ENCODE results near the gene PHAF1. TPM values are rescaled to one million over a fixed set of nuclear protein-coding genes. Genes with fewer than 3 reads are reported as not detected.
A peak's percentile ranks its signal among the peaks of the same experiment; 100 is the strongest.

The PHAF1 gene
- total RNA-seq, 2 experiments from 2014 or later: 7.8 to 8.4 TPM

DNA sequence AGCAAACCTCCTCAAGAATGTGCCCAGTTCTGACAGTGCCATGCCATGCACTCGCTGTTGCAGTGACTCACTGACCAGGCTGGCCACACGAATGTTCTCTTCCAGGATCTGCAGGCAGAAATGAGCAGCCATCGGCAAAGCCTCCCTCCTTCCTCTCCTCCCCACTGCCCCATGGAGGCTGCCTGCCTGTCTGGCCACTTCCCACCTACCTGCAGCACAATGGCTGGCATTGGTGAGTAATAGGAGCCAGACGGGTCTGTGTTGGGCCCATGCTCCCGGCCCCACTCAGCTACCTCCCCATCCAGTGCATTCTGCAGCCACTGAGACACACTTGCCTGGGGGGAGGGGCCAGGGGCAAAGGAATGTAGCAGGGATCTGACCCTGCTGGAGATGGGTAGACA lies 76.8 kb downstream of the PHAF1 start:
- H3K4me3 Mint-ChIP-seq: no peak overlapping the region
- no peak for DNase-seq
- H3K4me1 Mint-ChIP-seq (ENCODE audit: low read depth): peaks cover 14% of the 10 kb centered on the region
- no peaks in the 10 kb centered on the region for H3K36me3 Mint-ChIP-seq (ENCODE audit: low read depth)
- peaks cover 6% of the 10 kb centered on the region for H3K27me3 Mint-ChIP-seq (ENCODE audit: low read depth)
- H3K27ac Mint-ChIP-seq: no peak overlapping the region
- CTCF ChIA-PET: no interaction called here
- H3K9me3 Mint-ChIP-seq: no peaks in the 10 kb centered on the region
- intact Hi-C loops (cut with micrococcal nuclease): no loop called here

DNA sequence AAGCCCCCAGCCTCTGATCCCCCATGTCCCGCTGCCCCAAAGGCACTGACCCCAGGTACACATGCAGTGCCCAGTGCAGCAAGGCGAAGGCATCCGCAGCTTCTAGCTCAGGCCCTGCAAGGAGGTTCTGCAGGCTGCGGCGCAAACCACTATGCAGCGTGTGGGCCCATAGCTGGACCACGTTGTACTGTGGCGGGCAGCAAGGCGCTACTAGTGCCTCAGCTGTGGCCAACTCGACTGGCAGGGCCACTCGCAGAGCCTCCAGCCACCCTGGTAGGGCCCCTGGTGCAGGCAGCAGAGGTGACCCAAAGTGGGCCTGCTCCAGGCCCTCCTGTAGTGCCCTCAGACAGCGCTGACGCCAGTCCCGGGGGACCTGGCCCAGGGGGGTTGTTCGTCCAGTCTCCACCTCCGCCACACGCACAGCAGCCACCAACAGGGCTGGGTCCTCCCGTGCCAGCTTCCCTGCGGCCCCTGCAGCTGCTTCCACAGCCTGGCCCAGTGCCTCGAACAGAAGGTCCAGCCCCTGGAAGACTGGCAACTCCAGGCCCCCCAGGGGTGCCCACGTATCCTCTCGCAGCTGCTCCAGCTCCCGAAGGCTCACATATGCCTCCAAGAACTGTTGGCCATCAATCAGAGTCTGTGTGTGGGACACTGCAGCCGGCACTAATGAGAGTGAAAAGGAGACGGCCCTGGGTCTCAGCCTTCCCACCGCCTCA lies 77.6 kb downstream of the PHAF1 start:
- Mint-ChIP-seq H3K9me3 (no peaks in the 10 kb centered on the region), H3K36me3 (ENCODE audit: low read depth) (no peaks in the 10 kb centered on the region), H3K4me3 (no peak overlapping the region), H3K27me3 (ENCODE audit: low read depth) (peaks cover 6% of the 10 kb centered on the region), H3K4me1 (ENCODE audit: low read depth) (peaks cover 14% of the 10 kb centered on the region), H3K27ac (no peak overlapping the region)
- DNase-seq: no peak
- CTCF ChIA-PET: interaction anchor here (0.8 kb wide), 1 partner anchor 33 kb away, joined by 3 read pairs; no protein-coding TSS in a partner anchor
- intact Hi-C loops (cut with micrococcal nuclease): no loop called here

DNA sequence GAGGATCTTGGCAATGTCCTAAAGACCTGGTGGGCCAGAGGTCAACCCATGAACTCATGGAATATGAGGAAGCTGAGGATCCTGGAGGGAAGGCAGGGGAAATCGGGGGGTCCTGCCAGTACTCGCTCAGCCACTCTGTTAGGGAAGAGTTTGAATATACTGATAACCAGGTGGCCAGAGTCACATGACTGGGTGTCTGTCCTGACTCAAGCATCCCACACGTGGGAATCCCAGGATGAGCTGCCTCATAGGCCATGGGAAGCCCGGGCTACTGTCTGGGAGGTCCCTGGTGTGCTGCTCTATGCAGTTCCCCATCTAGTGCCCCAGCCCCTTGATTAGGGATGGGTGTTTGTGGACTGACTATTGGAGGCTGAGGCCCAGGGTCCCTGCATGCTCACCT lies 78.6 kb downstream of the PHAF1 start:
- CTCF ChIA-PET: interaction anchor here (1.6 kb wide), 1 partner anchor 170 kb away, joined by 4 read pairs; no protein-coding TSS in a partner anchor
- peaks cover 6% of the 10 kb centered on the region for H3K27me3 Mint-ChIP-seq (ENCODE audit: low read depth)
- H3K9me3 Mint-ChIP-seq: no peaks in the 10 kb centered on the region
- peaks cover 4% of the 10 kb centered on the region for H3K36me3 Mint-ChIP-seq (ENCODE audit: low read depth)
- no peak overlapping the region for H3K27ac Mint-ChIP-seq
- DNase-seq: no peak
- intact Hi-C loops (cut with micrococcal nuclease): no loop called here
- no peak overlapping the region for H3K4me3 Mint-ChIP-seq
- H3K4me1 Mint-ChIP-seq (ENCODE audit: low read depth): peaks cover 24% of the 10 kb centered on the region

DNA sequence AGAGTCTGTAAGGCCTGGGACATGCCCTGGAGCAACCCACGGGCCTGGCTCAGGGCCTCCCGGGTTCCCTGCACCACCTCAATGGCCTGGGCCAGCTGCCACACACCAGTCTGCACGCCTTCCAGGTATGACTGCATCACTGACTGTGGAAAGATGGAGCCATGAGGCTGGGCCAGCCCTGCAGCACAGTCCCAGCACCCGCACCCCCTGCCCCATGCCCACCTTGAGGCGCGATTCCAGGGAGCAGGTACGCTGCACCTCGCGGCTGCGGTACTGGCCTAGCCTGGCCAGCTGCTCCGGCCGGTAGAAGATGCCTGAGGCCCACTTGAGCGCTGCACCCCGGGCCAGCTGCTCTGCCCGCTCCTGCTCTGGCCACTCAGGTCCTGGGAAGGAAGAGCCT lies 79.1 kb downstream of the PHAF1 start:
- H3K36me3 Mint-ChIP-seq (ENCODE audit: low read depth): peaks cover 5% of the 10 kb centered on the region
- H3K27me3 Mint-ChIP-seq (ENCODE audit: low read depth): peaks cover 6% of the 10 kb centered on the region
- no peaks in the 10 kb centered on the region for H3K9me3 Mint-ChIP-seq
- H3K4me3 Mint-ChIP-seq: no peak overlapping the region
- intact Hi-C loops (cut with micrococcal nuclease): no loop called here
- CTCF ChIA-PET: interaction anchor here (1.6 kb wide), 1 partner anchor 171 kb away, joined by 4 read pairs; no protein-coding TSS in a partner anchor
- no peak overlapping the region for H3K27ac Mint-ChIP-seq
- peaks cover 29% of the 10 kb centered on the region for H3K4me1 Mint-ChIP-seq (ENCODE audit: low read depth)
- no peak for DNase-seq

DNA sequence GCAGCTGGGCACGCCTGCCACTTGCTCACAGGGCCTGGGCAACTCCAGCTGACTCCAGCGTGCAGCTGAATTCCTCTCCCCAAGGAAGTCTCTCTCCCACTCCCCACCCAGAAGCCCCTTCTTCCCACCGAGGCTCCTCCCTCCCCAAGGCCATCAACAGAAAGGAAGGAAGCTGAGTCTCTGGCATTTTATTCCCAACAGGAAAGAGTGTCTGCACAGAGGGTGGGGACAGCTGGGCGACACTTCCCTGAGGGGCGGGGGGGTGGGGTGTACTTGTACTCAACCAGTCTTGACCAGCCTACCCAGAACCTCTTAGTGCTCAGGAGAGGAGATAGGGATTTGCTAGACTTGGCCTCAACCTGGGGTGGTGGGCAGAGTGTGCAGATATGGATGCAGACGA lies 80.3 kb downstream of the PHAF1 start, which contains the start of gene EXOC3L1:
Gene EXOC3L1, minus strand, starts transcription at position 96 of the 400 bp plus-strand sequence. CDS start 460 bp downstream, outside the sequence.
- H3K27me3 Mint-ChIP-seq (ENCODE audit: low read depth): peaks cover 5% of the 10 kb centered on the region
- H3K9me3 Mint-ChIP-seq: no peaks in the 10 kb centered on the region
- peaks cover 35% of the 10 kb centered on the region for H3K4me1 Mint-ChIP-seq (ENCODE audit: low read depth)
- peaks cover 7% of the 10 kb centered on the region for H3K36me3 Mint-ChIP-seq (ENCODE audit: low read depth)
- intact Hi-C loops (cut with micrococcal nuclease): no loop called here
- no peak within 1 kb of the TSS for H3K4me3 Mint-ChIP-seq
- no peak for DNase-seq
- H3K27ac Mint-ChIP-seq: no peak within 1 kb of the TSS
- CTCF ChIA-PET: interaction anchor here (1.0 kb wide), 1 partner anchor 8 kb away, joined by 3 read pairs; no protein-coding TSS in a partner anchor

DNA sequence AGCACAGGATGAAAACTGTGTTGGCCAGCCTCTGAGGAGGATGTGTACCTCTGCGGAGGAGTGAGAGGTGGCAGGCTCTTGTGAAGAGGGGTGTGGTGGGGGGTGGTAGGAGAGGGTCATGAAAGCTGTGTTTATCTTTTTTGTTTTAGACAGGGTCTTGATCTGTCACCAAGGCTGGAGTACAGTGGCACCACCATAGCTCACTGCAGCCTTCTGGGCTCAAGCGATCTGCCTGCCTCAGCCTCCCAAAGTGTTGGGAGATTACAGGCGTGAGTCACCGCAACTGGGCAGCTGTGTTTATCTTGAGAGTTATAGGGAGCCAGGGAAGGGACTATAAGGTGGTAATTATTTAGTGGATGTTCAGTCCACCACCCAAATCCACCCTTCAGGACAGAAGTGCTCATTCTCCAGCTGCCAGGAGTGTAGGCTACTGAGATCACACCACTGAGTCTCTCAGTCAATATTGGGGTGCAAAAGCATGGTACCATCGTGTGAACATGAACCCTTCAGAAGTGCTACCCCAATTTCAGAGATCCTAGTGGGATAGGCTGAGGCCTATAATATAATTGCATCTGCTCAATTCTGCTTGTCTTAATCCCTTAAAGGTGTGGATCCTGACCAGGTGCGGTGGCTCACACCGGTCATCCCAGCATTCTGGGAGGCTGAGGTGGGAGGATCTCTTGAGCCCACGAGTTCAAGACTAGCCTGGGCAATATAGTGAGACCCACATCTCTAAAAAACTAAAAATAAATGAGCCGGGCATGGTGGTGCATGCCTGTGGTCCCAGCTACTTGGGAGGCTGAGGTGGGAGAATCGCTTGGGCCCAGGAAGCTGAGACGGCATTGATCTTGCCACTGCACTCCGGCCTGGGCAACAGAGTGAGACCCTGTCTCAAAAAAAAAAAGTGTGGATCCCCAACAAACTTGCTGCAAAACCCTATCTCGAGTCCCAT lies 81.0 kb downstream of the PHAF1 start:
- no peaks in the 10 kb centered on the region for H3K9me3 Mint-ChIP-seq
- peaks cover 34% of the 10 kb centered on the region for H3K4me1 Mint-ChIP-seq (ENCODE audit: low read depth)
- peak overlapping the region; percentile 86 for H3K4me3 Mint-ChIP-seq
- DNase-seq: no peak
- no peaks in the 10 kb centered on the region for H3K27me3 Mint-ChIP-seq (ENCODE audit: low read depth)
- peaks cover 11% of the 10 kb centered on the region for H3K36me3 Mint-ChIP-seq (ENCODE audit: low read depth)
- CTCF ChIA-PET: interaction anchor here (1.0 kb wide), 1 partner anchor 8 kb away, joined by 3 read pairs; no protein-coding TSS in a partner anchor
- peak overlapping the region; percentile 80 for H3K27ac Mint-ChIP-seq
- intact Hi-C loops (cut with micrococcal nuclease): no loop called here

DNA sequence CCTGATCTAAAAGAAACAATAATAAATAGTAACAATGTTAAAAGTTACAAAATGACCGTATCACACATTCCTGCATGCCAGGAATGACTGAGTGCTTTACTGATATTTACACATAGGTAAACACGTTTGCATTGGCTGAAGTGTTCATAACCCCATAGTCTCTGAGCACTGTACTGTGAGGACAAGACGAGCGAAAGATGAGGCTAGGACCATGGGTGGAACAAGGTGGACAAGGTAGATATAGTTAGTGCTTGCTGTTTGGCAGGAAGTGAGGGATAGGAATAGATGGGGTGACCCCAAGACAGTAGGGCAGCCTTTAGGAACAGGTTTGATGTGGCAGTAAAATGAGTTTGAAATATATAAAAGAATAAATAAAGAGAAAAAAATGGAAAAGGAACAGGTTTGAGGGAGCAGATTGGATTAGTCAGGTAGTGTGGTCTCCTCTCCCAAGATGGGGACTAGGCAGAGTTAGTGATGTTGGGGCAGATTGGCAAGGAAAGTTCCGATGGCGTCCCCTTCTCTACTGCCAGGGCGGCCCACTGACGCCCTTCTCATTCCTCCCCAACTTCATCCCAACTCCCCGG lies 81.8 kb downstream of the PHAF1 start:
- intact Hi-C loops (cut with micrococcal nuclease): no loop called here

DNA sequence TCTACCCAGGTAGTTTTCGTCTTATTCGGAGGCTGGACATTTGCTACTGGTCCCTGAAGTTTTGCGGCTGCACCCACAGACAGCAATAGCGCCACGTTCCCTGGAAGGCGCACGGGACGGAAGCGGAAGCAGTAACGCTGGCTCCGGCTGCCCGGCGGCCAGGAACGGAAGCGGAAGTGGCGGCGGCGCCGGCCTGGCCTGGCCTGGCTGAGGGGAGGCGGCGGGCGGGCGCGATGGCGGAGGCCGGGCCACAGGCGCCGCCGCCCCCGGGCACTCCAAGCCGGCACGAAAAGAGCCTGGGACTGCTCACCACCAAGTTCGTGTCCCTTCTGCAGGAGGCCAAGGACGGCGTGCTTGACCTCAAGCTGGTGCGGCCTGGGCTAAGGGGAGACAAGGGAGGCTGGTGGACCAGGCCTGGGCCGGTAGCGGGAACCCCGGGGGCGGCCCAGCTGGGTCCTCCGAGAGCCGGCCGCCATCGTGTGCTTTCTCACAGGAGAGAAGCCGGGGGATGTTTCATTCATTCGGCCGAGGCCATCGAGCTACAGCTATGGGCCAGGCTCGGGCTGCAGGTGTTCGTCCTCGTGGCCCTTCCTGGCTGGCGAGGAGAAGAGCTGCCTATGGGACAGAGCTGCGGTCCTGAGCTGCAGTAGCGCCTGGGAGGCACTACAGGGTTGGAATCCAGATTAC lies 82.4 kb downstream of the PHAF1 start, which contains the start of gene E2F4:
Gene E2F4, plus strand, starts transcription at position 161 of the 687 bp plus-strand sequence. Its CDS starts 73 bp downstream, at position 234.
- Mint-ChIP-seq H3K36me3 (ENCODE audit: low read depth) (peaks cover 22% of the 10 kb centered on the region), H3K27ac (peak within 1 kb of the TSS; percentile 80), H3K4me1 (ENCODE audit: low read depth) (peaks cover 43% of the 10 kb centered on the region), H3K4me3 (peak within 1 kb of the TSS; percentile 86), H3K27me3 (ENCODE audit: low read depth) (no peaks in the 10 kb centered on the region), H3K9me3 (no peaks in the 10 kb centered on the region)
- DNase-seq: peak; percentile 91
- CTCF ChIA-PET: interaction anchor here (1.0 to 1.2 kb wide), 3 partner anchors 87 to 215 kb away, joined by 3 read pairs; no protein-coding TSS in a partner anchor
- intact Hi-C loops (cut with micrococcal nuclease): loop anchor here (1.0 kb wide), 4 partner anchors 9 to 52 kb away; partner anchors contain the start of genes MATCAP1 and TMEM208

More for the DNA sequence above, 81.8 kb downstream of the PHAF1 start:
- H3K4me3 Mint-ChIP-seq: peak overlapping the region; percentile 86
- CTCF ChIA-PET: interaction anchor here (1.2 kb wide), 1 partner anchor 174 kb away, joined by 3 read pairs; no protein-coding TSS in a partner anchor
- H3K27me3 Mint-ChIP-seq (ENCODE audit: low read depth): no peaks in the 10 kb centered on the region
- H3K4me1 Mint-ChIP-seq (ENCODE audit: low read depth): peaks cover 39% of the 10 kb centered on the region
- H3K27ac Mint-ChIP-seq: peak overlapping the region; percentile 80
- no peak for DNase-seq
- H3K9me3 Mint-ChIP-seq: no peaks in the 10 kb centered on the region
- peaks cover 16% of the 10 kb centered on the region for H3K36me3 Mint-ChIP-seq (ENCODE audit: low read depth)

DNA sequence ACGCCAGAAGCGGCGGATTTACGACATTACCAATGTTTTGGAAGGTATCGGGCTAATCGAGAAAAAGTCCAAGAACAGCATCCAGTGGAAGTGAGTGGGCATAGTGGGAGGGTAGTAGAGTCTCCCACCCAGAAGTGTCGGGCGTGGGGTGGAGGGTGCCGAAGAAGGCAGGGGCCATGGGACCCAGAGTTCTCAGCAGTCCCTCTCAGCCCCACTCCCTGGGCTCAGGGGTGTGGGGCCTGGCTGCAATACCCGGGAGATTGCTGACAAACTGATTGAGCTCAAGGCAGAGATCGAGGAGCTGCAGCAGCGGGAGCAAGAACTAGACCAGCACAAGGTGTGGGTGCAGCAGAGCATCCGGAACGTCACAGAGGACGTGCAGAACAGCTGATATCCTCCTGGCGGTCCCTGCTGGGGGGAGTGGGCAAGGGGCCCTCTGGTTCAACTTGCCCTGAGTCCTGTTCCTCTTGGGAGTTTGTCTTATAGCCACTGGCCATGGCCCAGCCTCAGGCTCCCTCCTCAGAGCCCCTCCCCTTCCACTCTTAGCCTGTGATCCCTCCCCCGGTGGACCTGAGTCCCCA lies 83.1 kb downstream of the PHAF1 start:
- H3K9me3 Mint-ChIP-seq: no peaks in the 10 kb centered on the region
- DNase-seq: no peak
- H3K4me3 Mint-ChIP-seq: peak overlapping the region; percentile 86
- H3K36me3 Mint-ChIP-seq (ENCODE audit: low read depth): peaks cover 22% of the 10 kb centered on the region
- H3K27me3 Mint-ChIP-seq (ENCODE audit: low read depth): no peaks in the 10 kb centered on the region
- H3K4me1 Mint-ChIP-seq (ENCODE audit: low read depth): peaks cover 43% of the 10 kb centered on the region
- CTCF ChIA-PET: interaction anchor here (1.0 to 1.2 kb wide), 3 partner anchors 86 to 216 kb away, joined by 3 read pairs; no protein-coding TSS in a partner anchor
- intact Hi-C loops (cut with micrococcal nuclease): loop anchor here (1.0 kb wide), 4 partner anchors 10 to 51 kb away; partner anchors contain the start of genes MATCAP1 and TMEM208
- peak overlapping the region; percentile 69 for H3K27ac Mint-ChIP-seq

DNA sequence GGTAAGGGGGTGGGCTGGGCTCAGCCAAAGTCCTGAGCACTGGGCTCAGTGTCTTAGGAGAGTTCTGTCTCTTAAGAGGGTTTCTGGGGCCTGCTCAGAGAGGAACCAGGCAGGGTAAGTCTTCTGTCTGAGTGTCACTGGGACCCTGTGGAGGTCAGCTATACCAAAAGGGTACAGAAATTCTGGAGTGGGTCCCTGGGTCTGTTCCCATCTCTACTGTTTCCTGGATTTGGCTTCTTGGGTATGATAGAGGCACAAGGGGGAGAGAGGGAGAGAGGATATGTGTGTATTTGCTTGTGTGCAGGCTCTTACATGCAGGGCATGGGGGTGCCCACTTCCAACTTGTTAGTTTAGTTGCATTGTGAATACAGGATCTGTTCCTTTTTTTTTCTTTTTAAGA lies 83.8 kb downstream of the PHAF1 start:
- peaks cover 25% of the 10 kb centered on the region for H3K36me3 Mint-ChIP-seq (ENCODE audit: low read depth)
- no peak overlapping the region for H3K27ac Mint-ChIP-seq
- peaks cover 43% of the 10 kb centered on the region for H3K4me1 Mint-ChIP-seq (ENCODE audit: low read depth)
- DNase-seq: no peak
- H3K27me3 Mint-ChIP-seq (ENCODE audit: low read depth): no peaks in the 10 kb centered on the region
- CTCF ChIA-PET: interaction anchor here (0.6 to 1.7 kb wide), 3 partner anchors 9 to 216 kb away, joined by 3 to 6 read pairs (median 3); no protein-coding TSS in a partner anchor
- intact Hi-C loops (cut with micrococcal nuclease): no loop called here
- H3K4me3 Mint-ChIP-seq: peak overlapping the region; percentile 86
- no peaks in the 10 kb centered on the region for H3K9me3 Mint-ChIP-seq

DNA sequence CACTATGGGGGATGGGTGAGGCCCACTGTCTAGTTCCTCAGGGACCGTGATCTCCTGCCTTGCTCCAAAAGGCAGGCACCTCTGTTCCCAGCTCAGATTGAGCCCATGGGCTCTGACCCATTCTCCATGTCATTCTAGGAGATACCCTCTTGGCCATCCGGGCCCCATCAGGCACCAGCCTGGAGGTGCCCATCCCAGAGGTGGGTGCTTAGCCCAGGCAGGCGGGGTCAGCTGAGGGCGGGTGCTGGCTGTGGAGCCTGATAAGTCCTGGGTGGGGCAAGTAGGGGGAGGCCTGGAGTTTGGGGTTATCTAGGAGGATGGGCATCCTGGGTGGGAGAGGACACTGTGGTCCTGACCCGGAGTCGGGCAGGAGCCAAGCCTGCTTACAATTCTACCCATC lies 84.5 kb downstream of the PHAF1 start:
- Mint-ChIP-seq H3K27me3 (ENCODE audit: low read depth) (no peaks in the 10 kb centered on the region), H3K4me1 (ENCODE audit: low read depth) (peaks cover 43% of the 10 kb centered on the region), H3K9me3 (no peaks in the 10 kb centered on the region), H3K4me3 (peak overlapping the region; percentile 86), H3K27ac (no peak overlapping the region), H3K36me3 (ENCODE audit: low read depth) (peaks cover 25% of the 10 kb centered on the region)
- intact Hi-C loops (cut with micrococcal nuclease): no loop called here
- CTCF ChIA-PET: interaction anchor here (1.7 kb wide), 1 partner anchor 10 kb away, joined by 6 read pairs; no protein-coding TSS in a partner anchor
- DNase-seq: no peak
